GM21717 (cell line): ENCODE measurements around the gene TEDC1.

Source experiments
- ATAC-seq: cut with Tn5 transposase; IDR thresholded peaks from one replicate; pipeline ENCODE4 v1.9.1; 2021; ENCODE audit warnings: mild to moderate bottlenecking, moderate library complexity; ENCODE audit not compliant: unreplicated experiment

Gene TEDC1, protein sequence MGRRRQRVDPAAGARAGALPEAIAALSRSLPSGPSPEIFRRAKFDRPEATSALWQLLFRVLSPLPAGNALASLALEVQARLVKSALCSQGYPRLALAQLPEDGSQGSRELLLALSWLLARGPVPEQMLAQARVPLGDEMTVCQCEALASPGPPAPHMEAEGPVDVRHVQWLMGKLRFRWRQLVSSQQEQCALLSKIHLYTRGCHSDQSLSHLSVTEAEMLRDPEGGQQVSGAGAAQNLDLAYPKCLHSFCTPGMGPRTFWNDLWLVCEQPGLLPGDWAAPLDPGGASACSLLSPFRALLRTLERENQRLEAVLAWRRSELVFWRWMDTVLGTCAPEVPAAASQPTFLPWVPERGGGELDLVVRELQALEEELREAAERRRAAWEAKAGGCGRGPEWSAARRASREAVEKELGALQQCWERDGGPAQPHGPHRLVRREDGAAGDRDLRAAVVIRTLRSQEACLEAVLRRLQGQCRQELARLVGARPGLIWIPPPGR

DNA sequence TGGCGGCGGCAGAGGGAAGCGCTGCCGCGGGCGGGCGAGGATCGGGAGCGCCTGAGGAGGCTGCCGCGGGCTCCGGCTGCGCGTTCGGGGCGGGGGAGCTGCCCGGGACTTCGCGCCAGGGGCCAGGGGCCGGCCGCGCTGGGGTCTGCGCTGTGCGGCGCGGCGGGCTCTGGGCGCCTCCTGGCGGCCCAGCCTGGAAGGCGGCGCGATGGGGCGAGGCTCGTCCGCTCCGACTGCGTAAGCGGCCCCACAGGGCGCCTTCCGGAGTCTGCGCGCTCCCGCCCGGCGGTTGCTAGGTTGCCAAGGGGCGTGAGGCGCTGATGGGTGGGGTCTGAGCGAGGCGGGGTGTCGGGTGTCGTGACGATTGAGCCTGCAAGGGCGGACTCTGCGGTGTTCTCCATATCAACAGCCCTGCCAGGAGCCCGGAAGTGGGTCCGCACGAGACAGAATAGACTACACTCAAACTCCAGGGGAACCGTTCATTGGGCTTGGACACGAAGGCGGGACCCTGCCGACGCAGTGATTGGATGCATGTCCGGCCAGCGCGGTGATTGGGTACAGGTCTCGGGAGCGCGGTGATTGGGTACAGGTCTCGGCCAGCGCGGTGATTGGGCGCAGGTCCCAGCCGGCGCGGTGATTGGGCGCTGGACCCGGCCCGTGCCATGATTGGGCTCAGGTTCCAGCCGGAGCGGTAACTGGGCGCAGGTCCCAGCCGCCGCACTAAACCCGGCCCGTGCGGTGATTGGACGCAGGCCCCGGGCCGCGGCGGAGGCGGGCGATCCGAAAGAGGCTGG lies at the start of gene TEDC1:
TSS of gene TEDC1 (plus strand) at position 675 of the 794 bp plus-strand sequence. CDS start 130 bp downstream, outside the sequence.
- peak; percentile 60 for ATAC-seq

DNA sequence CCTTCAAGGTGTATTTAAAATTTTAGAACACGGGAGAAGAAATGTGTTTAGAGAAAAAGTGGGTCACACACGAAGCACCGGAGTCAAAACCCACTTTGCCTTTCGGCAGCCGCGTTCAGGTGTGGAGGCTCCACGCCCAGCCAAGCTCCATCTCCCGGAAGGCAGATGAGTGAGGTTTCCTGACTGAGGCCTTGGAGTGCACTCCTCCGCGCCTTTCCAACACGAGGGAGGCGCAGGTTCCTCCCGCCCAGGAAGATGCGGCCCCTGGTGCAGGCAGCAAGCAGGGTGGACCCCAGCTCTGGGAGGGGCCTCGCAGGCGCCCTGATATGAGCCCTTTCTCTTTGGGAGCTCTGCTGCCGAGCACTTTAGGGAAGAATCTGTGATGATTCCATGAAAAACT lies 48.9 kb upstream of the TEDC1 start:
- ATAC-seq: no peak

DNA sequence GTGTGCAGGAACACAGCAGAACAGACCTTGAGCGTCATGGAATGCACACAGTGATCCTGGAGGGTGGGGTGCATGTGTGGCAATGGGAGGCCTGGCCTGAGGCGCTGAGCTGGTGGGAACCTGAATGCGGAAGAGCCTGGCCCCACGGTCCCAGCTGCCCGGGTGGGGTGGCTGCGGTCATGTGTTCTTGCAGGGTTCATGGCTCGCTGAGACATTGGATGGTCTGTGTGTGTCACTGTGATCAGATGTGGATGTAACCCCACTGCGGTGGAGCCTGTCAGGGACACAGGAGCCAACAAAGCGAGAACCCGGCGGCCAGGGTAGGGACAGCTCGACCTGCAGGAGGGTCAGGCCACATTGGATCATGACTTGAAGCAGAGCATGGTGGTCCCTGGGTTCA lies 48.2 kb upstream of the TEDC1 start:
- ATAC-seq: no peak

DNA sequence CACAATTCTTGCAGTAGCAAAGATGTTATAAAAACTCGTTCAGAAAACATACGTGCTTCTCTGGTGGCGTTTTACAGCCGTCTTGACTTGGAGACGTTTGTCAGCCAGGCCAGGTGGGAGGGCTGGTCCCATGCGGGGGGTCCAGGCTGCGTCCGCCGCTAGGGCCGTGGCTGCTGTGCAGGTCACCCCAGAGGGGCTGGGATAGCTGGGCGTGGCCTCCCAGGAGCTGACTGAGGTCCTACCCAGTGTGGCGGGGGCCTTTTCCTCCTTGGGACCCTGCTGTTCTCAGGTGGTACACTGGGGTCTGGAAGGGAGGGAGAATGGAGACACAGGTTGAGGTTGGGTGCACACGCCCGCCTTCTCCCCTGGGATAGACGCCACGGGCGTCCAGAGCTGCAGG lies 46.2 kb upstream of the TEDC1 start:
- ATAC-seq: no peak

DNA sequence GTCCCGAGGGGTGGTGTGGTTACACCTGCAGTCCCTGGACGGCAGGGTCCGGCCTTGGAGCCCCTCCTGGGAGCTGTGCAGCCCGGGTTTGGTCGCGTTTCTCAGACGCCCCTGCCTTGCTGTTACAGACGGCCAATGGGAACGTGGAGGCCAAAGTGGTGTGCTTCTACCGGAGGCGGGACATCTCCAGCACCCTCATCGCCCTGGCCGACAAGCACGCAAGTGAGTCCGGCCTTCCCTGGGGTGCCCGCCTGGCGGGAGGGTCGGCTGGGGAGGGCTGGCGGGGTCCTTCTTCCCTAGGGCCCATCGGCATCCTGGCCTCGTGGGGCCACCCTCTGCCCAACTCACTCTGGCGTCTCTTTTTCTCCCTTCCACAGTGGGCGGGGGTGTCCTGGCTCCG lies 45.8 kb upstream of the TEDC1 start:
- no peak for ATAC-seq

DNA sequence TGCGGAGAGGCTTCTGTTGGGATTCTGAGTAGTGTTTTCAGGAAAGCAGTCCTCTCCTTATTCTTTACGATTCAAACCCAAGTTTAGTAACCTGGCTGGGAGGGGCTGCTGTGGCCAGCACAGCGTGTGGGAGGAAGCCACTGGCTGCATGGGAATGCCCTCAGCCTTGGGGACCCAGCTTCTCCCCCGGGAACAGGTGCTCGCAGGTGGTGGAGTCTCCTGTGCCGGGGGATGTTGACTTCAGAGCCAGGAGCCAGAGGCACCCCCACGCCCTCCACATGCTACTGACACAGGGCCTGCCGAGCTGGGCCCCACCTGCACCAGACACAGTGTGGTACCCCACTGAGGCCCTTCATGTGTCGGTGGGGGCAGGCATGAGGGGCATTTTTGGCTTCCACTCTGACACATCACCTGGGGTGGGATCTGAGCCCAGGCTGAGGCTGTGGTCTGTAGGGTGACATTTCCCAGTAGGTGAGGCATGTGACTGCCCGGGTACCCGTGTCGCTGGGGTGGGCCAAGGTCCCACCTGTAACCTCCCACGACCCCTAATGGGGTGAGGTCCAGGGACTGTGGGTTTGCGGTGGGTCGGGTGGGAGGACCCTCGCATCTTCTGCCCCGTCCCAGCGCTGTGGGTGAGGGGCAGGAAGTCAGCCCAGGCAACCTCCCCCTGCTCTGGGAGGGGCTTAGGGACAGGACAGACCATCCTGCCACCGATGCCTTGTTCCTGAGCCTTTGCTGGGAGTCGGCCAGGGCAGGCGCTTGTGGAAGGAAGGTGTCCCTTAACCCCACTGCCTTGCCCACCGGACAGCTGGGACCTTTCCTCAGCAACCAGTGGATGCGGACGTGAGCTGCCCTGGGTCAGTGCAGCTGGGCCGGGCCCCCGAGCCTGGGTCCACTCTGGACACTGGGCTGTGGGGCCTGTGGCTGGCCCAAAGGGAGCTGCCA lies 44.9 kb upstream of the TEDC1 start:
- no peak for ATAC-seq

DNA sequence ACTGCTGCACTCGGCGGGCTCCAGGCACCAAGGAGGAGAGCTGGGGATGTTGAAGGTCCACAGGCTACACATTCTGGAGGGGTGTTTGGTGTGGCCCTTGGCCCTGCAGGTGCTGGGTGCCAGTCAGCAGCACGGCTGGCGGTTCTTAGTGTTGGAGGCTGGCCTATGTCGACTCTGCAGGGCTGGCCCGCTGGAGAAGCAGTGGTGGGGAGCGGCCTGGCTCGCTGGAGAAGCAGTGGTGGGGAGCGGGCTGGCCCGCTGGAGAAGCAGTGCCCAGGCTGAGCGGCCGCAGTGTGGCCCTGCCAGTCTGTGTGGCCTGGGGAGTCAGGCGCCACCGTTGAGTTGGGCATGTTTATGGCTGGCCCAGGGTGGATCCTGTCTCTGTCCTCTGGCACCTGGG lies 44.1 kb upstream of the TEDC1 start:
- ATAC-seq: no peak

DNA sequence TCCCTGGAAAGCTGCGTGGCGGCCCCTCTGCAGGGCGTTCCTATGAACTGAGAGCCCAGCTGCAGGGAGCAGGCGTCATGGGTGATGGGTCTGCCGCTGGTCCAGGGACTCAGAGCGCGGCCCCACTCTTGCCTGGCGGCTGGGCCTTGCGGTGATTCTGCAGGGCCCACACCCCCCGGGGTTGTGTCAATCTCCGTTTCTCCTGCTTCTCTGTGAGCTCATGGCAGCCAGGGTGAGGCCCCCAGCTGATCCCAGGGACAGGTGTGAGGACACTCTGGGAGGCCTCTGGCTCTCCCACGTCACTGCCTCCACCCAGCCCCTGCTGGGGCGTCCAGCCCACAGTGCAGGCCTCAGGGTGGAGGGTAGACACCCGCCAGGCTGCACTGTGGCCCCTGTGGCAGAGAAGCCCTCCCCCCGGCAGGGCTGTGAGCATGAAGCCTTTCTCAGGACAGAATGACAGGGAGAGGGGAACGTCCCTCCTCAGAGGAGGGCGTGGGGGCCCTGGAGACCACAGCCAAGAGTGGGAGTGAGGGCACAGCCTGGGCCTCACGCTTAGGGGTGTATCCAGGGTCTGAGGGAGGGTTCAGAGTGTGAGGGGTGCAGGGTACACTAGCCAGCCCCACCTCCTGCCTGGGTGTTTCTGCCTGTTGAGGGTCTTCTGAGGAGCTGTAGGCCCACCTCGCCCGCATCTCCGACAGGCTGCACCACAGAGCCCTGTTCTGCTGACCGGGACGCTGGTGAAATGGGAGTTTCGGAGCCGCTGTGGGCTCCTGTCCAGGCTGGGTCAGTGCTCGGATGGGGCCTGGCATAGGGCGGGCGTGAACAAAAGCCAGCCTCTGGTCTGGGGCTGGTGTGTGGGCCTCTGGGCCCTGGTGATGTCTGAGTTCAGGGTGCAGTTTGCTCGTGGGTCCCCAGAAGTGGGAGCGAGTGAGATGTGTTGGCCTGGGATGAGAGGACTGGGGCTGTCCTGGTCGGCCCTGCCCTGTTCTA lies 43.1 kb upstream of the TEDC1 start:
- no peak for ATAC-seq

DNA sequence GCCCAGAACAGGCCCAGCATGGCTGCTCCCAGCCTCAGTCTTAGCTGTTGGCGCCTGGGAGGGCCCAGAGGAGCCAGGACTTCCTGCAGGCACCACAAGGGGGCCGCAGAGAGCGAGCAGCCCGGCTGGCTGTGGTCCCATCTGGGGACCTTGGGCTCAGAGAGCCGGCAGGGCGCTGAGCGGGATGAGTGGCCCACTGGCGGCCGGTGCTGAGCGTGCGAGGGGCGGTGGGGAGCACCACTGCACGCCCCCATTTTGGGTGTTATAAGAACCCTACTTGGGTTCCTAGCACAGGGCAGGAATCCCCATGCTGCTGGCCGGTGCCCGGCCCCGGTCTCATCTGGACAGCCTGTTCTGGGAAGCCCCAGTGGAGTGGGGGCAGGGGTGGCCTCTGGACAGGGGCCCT lies 42.3 kb upstream of the TEDC1 start:
- no peak for ATAC-seq

DNA sequence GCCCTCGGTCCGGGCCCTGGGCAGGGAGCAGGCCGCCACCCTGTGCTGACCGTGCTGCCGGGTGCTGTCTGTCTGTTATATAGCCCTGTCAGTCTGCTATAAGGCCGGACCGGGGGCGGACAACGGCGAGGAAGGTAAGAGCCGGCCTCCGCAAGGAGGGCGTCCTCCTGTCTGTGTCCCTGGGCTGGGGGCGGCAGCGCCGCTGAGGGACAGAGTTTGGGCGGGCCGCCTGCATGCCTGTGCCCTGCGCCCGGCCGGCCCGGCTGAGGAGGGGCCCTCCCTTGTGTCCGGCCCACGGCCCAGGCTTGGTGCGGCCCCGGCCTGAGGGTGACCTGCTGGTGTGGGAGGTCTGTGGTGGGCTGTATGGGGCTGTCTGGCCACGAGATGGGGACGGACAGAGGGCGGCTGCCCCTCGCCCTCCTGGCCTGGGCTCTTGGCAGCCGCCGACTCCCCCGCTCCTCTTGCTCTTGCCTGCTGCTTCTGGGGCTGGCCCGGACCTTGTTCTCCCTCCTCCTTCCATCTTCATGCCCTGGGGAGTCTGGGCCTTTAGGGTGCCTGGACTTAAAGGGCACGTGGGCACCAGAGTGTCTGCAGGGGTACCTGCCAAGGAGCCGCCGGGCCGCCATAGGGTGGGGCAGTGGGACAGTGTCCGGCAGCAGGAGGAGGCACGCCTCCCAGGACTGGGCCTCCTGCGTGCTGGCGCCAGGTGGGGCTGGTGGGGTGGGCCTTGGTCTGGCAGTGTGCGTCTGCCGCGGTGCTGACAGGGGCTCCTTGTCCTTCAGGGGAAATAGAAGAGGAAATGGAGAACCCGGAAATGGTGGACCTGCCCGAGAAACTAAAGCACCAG lies 41.5 kb upstream of the TEDC1 start:
- ATAC-seq: no peak

DNA sequence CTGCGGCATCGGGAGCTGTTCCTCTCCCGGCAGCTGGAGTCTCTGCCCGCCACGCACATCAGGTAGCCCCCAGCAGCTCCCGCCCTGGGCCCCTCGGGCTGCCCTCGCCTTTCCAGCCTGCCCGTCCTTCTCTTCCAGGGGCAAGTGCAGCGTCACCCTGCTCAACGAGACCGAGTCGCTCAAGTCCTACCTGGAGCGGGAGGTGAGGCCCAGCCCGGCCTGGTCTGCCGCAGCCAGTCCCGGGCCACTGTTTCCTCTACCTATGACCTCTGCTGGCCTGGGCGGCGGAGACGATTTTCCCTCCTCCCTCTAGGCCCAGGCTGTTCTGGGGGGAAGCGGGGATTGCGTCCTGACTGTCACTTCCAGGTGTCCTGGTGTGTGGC lies 40.9 kb upstream of the TEDC1 start:
- ATAC-seq: no peak

DNA sequence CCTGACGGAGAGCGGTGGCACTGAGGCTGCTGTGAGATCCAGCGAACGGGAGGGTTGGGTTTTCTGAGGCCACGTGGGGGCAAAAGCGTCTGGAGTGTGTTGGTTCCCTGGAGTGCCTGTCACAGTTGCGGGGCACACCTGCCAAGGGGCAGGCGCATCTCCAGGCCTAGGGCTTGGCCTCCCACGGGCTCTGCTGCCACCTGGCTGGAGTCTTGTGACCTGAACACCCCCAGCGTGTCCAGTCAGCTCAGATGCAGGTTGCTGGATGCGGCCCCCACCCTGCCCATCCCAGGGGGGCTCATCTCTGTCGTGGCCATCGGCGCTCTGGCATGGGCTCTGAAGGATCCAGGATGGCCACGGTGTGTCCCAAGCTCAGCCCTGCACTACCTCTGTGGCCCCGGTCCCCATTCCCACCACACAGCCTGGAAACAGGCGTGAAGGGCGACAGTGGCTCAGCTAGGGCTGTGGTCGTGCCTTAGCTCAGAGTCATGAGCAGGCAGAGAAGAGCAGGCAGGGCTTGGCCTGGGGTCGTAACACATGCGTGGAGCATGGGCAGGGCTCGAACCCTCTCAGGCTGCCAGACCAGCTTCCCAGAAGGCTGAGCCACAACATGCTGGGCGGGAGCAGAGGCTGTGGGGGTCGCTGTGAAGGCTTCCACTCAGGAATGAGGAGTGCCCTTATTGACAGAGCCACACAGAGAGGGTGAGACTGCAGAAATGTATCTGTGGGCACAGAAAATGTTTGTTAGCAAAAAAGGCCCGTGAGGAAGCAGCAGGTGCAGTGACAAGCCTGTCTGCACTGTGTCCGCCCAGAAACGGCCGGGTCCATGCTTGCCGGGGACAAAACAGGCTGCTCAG lies 40.0 kb upstream of the TEDC1 start:
- no peak for ATAC-seq

DNA sequence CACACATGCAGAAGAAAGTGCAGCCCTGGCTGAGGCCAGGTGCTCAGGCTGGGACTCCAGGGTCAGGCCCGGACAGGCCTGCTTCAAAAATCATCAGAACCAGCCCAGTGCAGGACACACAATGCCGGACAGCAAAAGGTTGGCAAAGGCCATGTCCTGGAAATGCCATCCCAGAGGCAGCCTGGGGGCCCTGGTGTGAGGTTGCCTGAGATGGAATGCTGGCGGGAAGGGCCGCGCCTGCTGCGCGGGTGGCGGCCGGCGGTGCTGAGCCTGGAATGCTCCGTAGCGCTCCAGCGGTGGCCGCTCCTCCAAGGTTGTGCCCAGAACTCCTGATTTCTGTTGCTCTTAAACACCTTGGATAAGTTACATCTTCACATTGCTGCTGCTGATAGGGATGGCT lies 38.1 kb upstream of the TEDC1 start:
- no peak for ATAC-seq

DNA sequence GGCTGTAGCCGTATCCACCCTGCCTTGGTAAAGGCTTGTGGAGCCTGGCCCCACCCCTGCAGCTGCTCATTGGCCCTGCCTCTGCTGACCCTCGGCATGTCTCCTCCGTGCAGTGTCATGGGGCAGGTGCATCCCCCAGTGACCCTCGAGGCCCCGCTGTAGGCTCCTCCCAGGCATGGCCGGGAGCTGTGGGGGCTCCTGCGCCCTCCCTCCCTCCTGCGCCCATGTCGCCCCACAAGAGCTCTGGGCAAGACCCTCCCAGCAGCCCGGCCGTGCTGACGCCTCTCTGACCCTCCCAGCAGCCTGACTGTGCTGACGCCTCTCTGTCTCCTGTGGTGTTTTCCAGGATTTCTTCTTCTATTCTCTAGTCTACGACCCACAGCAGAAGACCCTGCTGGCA lies 37.2 kb upstream of the TEDC1 start:
- no peak for ATAC-seq

DNA sequence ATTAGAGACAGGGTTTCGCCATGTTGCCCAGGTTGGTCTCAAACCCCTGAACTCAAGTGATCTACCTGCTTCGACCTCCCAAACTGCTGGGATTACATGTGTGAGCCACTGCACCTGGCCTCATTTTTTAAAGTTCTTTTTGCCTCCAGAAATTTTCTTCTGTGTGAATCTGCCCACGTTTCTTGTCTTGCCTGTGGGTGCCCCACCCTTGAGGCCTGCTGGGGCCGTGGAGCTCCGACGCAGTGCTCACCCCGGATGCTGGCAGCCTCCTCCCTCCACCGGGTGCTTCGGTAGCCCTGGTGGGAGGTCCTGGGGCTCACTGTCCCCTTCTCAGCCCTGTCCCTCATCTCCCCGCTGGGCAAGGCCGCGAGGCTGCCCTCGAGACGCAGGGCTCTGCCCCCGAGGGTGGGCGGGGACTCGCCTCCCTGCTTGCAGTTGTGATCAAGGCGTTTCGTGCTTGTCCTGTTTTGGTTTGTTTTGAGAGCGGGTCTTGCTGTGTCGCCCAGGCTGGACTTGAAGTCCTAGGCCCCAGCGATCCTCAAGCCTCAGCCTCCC lies 35.9 kb upstream of the TEDC1 start:
- ATAC-seq: no peak

DNA sequence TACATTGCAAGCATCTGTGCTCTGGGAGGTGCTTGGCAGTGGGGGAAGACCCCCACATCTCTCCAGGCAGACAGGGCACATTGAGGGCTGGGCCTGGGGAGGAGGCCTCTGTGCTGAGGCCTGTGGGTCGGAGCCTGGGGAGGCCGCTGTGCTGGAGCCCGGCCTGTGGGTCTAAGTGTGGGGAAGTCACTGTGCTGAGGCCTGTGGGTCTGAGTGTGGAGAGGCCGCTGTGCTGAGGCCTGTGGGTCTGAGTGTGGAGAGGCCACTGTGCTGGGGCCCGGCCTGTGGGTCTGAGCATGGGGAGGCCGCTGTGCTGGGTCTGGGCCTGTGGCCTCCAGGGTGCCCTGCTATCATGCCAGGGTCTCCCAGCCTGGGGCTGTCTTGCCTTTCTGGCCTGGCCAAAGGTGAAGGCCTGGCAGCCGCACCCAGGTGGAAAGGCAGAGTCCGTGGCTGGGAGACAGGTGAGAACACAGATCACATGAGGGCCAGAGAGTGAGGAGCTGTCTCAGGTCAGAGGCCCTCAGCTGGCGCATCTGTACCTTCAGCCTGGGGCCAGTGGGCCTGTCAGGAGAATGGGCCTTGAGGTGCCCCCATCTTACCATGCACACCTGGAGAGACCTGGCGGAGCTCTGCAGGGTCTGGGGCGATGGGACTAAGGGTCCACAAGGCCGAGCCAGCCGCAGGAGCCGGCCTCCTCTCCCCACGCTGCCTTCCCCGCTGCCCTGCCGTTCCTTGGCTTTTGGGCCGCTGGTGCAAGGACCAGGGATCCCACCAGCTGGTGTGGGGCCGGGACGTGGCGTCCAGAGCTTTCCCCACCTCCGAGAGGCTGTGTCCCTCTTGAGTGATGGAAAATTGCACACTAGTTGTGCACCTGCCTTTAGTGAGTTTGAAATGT lies 35.0 kb upstream of the TEDC1 start:
- no peak for ATAC-seq
